NCI-H1092 (cell line): Measurements from ENCODE around the gene CACNA1A.
"Not testable (repeated sequence)": the region's sequence is repeated elsewhere in the genome, so short reads cannot be mapped to it uniquely, and the experiment has no call there.

Experiments
- DNase-seq: peaks from one replicate; lab custom pipeline; 2025; lab: John Stamatoyannopoulos, UW

Gene CACNA1A

GRCh38 chr19:13506471-13506820, at the start of gene CACNA1A:
CACNA1A (minus strand) TSS chr19:13506479; CDS start chr19:13506224, 255 bp downstream.
- DNase-seq = no peak

- DNase-seq = no peak
Measured at GRCh38 chr19:13554506-13555240, 48.4 kb upstream of the CACNA1A start.

GRCh38 chr19:13553880-13554400, 47.7 kb upstream of the CACNA1A start:
- no peak for DNase-seq

GRCh38 chr19:13548131-13548530, 41.9 kb upstream of the CACNA1A start:
- no peak for DNase-seq

- no peak for DNase-seq
Measured at GRCh38 chr19:13547102-13547501, 40.8 kb upstream of the CACNA1A start.

GRCh38 chr19:13544423-13544822, 38.1 kb upstream of the CACNA1A start:
- DNase-seq = no peak

GRCh38 chr19:13541554-13541953, 35.3 kb upstream of the CACNA1A start:
- DNase-seq = no peak

GRCh38 chr19:13539332-13539731, 33.1 kb upstream of the CACNA1A start:
- no peak for DNase-seq

- no peak for DNase-seq
Measured at GRCh38 chr19:13538601-13539253, 32.4 kb upstream of the CACNA1A start.

GRCh38 chr19:13537454-13537853, 31.2 kb upstream of the CACNA1A start:
- peak; percentile 26 for DNase-seq

- DNase-seq = no peak
Measured at GRCh38 chr19:13530720-13531119, 24.4 kb upstream of the CACNA1A start.

- not testable (repeated sequence) for DNase-seq
Measured at GRCh38 chr19:13529721-13530120, 23.4 kb upstream of the CACNA1A start.

GRCh38 chr19:13526552-13526951, 20.3 kb upstream of the CACNA1A start:
- DNase-seq = no peak

- DNase-seq = no peak
Measured at GRCh38 chr19:13521066-13521465, 14.8 kb upstream of the CACNA1A start.

- no peak for DNase-seq
Measured at GRCh38 chr19:13511947-13512346, 5.7 kb upstream of the CACNA1A start.

- no peak for DNase-seq
Measured at GRCh38 chr19:13507053-13507611, 853 bp upstream of the CACNA1A start.

- DNase-seq = no peak
Measured at GRCh38 chr19:13505761-13506470, 363 bp downstream of the CACNA1A start.

GRCh38 chr19:13505164-13505695, 1.0 kb downstream of the CACNA1A start:
- no peak for DNase-seq

- no peak for DNase-seq
Measured at GRCh38 chr19:13503570-13504235, 2.6 kb downstream of the CACNA1A start.

GRCh38 chr19:13502231-13502630, 4.0 kb downstream of the CACNA1A start:
- no peak for DNase-seq

- DNase-seq = no peak
Measured at GRCh38 chr19:13499692-13500091, 6.6 kb downstream of the CACNA1A start.
